SU-DHL-6 (cell line): ENCODE data around the gene SSC5D.
"Not testable (repeated sequence)": the region's sequence is repeated elsewhere in the genome, so short reads cannot be mapped to it uniquely, and the experiment has no call there.

ENCODE experiments used
- H2AFZ ChIP-seq: fragments of 200-600 bp; sonication (generic); 2 replicates; pipeline ENCODE4 v1.6.1; 2014; ENCODE audit warnings: low read depth, mild to moderate bottlenecking, moderate library complexity, mixed read lengths, antibody characterized with exemption, low read length; ENCODE audit not compliant: severe bottlenecking
- H3F3A ChIP-seq: fragments of 200-600 bp; shearing (Covaris generic); 2 replicates; pipeline ENCODE4 v1.6.0; 2016; ENCODE audit warnings: antibody characterized with exemption, mild to moderate bottlenecking; ENCODE audit not compliant: insufficient read depth
- H3K27ac ChIP-seq: fragments of 200-600 bp; sonication (generic); 2 replicates; pipeline ENCODE4 v1.5.1; 2016; ENCODE audit warnings: low read depth, mild to moderate bottlenecking, low read length, moderate library complexity, mixed read lengths
- H3K27me3 ChIP-seq: fragments of 200-600 bp; sonication (generic), shearing (Covaris generic); 2 replicates; pipeline ENCODE4 v1.6.0; 2014; ENCODE audit warnings: mild to moderate bottlenecking, low read length
- H3K36me3 ChIP-seq: fragments of 200-600 bp; sonication (generic); 2 replicates; pipeline ENCODE4 v1.6.1; 2014; ENCODE audit warnings: mild to moderate bottlenecking, low read length, mixed read lengths
- H3K4me2 ChIP-seq: fragments of 300-600, 200-600 bp; shearing (Covaris generic), sonication (generic); 2 replicates; pipeline ENCODE4 v1.6.0; 2014; ENCODE audit warnings: low read length, low read depth, mild to moderate bottlenecking; ENCODE audit not compliant: poor library complexity, severe bottlenecking
- H3K4me3 ChIP-seq: fragments of 200-600 bp; sonication (generic); 2 replicates; pipeline ENCODE4 v1.5.1; 2014; ENCODE audit warnings: antibody characterized with exemption, low read length, mild to moderate bottlenecking, mixed read lengths; ENCODE audit not compliant: insufficient read depth, poor library complexity, severe bottlenecking
- H3K79me2 ChIP-seq: fragments of 200-600 bp; sonication (generic); 2 replicates; pipeline ENCODE4 v1.6.1; 2014; ENCODE audit warnings: mild to moderate bottlenecking, low read length, moderate library complexity; ENCODE audit not compliant: insufficient read depth
- H3K9ac ChIP-seq: fragments of 200-600 bp; sonication (generic); 2 replicates; pipeline ENCODE4 v1.7.0; 2014; ENCODE audit warnings: mild to moderate bottlenecking, low read length
- H3K9me2 ChIP-seq: fragments of 200-600 bp; sonication (generic); replicated peaks from 2 replicates; pipeline ENCODE4 v1.6.1; 2014; ENCODE audit warnings: low read length; ENCODE audit not compliant: insufficient read depth
- H3K9me3 ChIP-seq: fragments of 200-600 bp; sonication (generic); 2 replicates; pipeline ENCODE4 v1.6.1; 2014; ENCODE audit warnings: low read length, mixed read lengths; ENCODE audit not compliant: insufficient read depth
- H4K20me1 ChIP-seq: fragments of 200-600 bp; sonication (generic); 2 replicates; pipeline ENCODE4 v1.6.1; 2014; ENCODE audit warnings: low read depth, mild to moderate bottlenecking, antibody characterized with exemption, low read length, moderate library complexity, mixed read lengths
- CTCF ChIP-seq: fragments of 200-600 bp; sonication (generic); IDR thresholded peaks from one replicate; pipeline ENCODE4 v1.5.1; 2017; ENCODE audit warnings: antibody characterized with exemption, mild to moderate bottlenecking, low read length, moderate library complexity; ENCODE audit not compliant: insufficient read depth, poor library complexity, severe bottlenecking
- EZH2phosphoT487 ChIP-seq: fragments of 200-600 bp; sonication (generic), shearing (Covaris generic); conservative IDR thresholded peaks from 2 replicates; pipeline ENCODE4 v1.6.1; 2018; ENCODE audit warnings: mild to moderate bottlenecking, antibody characterized with exemption, low read length, moderate library complexity, mixed read lengths

SSC5D gene

GRCh38 chr19:55530996-55531395 lies 42.8 kb downstream of the SSC5D start:
- no peak overlapping the region for H3K27ac ChIP-seq
- no peak overlapping the region for H2AFZ ChIP-seq
- H3F3A ChIP-seq = no peaks in the 10 kb centered on the region
- no peak overlapping the region for H3K9ac ChIP-seq
- no peaks in the 10 kb centered on the region for H3K36me3 ChIP-seq
- TF ChIP-seq EZH2phosphoT487 (no peak), CTCF (no peak)
- H3K9me2 ChIP-seq = no peaks in the 10 kb centered on the region
- H3K79me2 ChIP-seq = no peaks in the 10 kb centered on the region
- no peaks in the 10 kb centered on the region for H3K27me3 ChIP-seq
- no peaks in the 10 kb centered on the region for H4K20me1 ChIP-seq
- H3K4me2 ChIP-seq = no peak overlapping the region
- no peaks in the 10 kb centered on the region for H3K9me3 ChIP-seq
- H3K4me3 ChIP-seq = no peak overlapping the region

GRCh38 chr19:55534280-55534679 lies 46.0 kb downstream of the SSC5D start:
- not testable (repeated sequence) for H3K27ac ChIP-seq, H3K9me2 ChIP-seq, H3F3A ChIP-seq, H3K79me2 ChIP-seq, H3K27me3 ChIP-seq, H3K4me3 ChIP-seq, H4K20me1 ChIP-seq, H2AFZ ChIP-seq, H3K4me2 ChIP-seq, H3K36me3 ChIP-seq, H3K9ac ChIP-seq, H3K9me3 ChIP-seq

- Histone ChIP-seq H3K27me3 (no peaks in the 10 kb centered on the region), H3F3A (no peaks in the 10 kb centered on the region), H3K79me2 (no peaks in the 10 kb centered on the region), H3K4me2 (no peak overlapping the region), H3K4me3 (no peak overlapping the region), H3K9me2 (no peaks in the 10 kb centered on the region), H3K9ac (no peak overlapping the region), H3K36me3 (no peaks in the 10 kb centered on the region), H2AFZ (no peak overlapping the region), H4K20me1 (no peaks in the 10 kb centered on the region), H3K9me3 (no peaks in the 10 kb centered on the region), H3K27ac (no peak overlapping the region)
- TF ChIP-seq EZH2phosphoT487 = no peak
- TF ChIP-seq CTCF = no peak
Observed at GRCh38 chr19:55535173-55535964, 47.1 kb downstream of the SSC5D start.

- TF ChIP-seq CTCF (no peak), EZH2phosphoT487 (no peak)
- Histone ChIP-seq H3K9me2 (no peaks in the 10 kb centered on the region), H2AFZ (no peak overlapping the region), H3K9me3 (no peaks in the 10 kb centered on the region), H3K27ac (no peak overlapping the region), H3K4me2 (no peak overlapping the region), H3K79me2 (no peaks in the 10 kb centered on the region), H3K36me3 (no peaks in the 10 kb centered on the region), H3K9ac (no peak overlapping the region), H4K20me1 (no peaks in the 10 kb centered on the region), H3F3A (no peaks in the 10 kb centered on the region), H3K27me3 (no peaks in the 10 kb centered on the region), H3K4me3 (no peak overlapping the region)
Observed at GRCh38 chr19:55535965-55536350, 47.7 kb downstream of the SSC5D start.
